Heart left ventricle (tissue), 13 donors: ENCODE data around the gene RNF182.

Source experiments
- POLR2A ChIP-seq, 2 donors: fragments of 450-650 bp; IDR thresholded peaks; one replicate each; pipeline ENCODE4 v1.6.1; 2017; ENCODE audit warnings: antibody characterized with exemption in 2 of 2, mild to moderate bottlenecking in 2 of 2, moderate library complexity in 2 of 2
- TF ChIP-seq, protein P1 (sequence below), 12 donors: fragments of 200-600 bp; sonication (generic) in 4 of 12; IDR thresholded peaks; one replicate each; pipeline versions ENCODE4 v1.5.0 to v1.8.0; 2018 to 2022; ENCODE audit warnings: antibody characterized with exemption in 12 of 12, mild to moderate bottlenecking in 5 of 12
- donor health status: ischemic (EF 13 %, LVEDD 7.1; RV severe dilation, severe dysfunction).
- donor health status: DM: no; HTN: yes; CAD: no.
- donor health status: DM: no; HTN: no; CAD: no.
- donor health status: ischemic (EF 25% LVEDD 6.9; RV normal size, moderate dysfunction).
- donor health status: ischemic (EF 25% LVEDD 5.7; RV mildly dilated, moderate dysfunction).
- donor health status: ischemic (EF 35%, LVEDD 5.7; RV mildly dilated, moderate dysfunction).
- donor health status: nonischemic (EF 11% LVEDD 7.7; RV severe dilation, severe dysfunction).
- donor health status: DM: yes; HTN: yes; CAD: no.
- donor health status: PGD.
- donor health status: ischemic (EF 29% LVEDD 5.4; RV normal size, mild dysfunction).
- donor health status: nonischemic (EF 23%, LVEDD 6.1; RV moderate dilation, normal function).

DNA sequence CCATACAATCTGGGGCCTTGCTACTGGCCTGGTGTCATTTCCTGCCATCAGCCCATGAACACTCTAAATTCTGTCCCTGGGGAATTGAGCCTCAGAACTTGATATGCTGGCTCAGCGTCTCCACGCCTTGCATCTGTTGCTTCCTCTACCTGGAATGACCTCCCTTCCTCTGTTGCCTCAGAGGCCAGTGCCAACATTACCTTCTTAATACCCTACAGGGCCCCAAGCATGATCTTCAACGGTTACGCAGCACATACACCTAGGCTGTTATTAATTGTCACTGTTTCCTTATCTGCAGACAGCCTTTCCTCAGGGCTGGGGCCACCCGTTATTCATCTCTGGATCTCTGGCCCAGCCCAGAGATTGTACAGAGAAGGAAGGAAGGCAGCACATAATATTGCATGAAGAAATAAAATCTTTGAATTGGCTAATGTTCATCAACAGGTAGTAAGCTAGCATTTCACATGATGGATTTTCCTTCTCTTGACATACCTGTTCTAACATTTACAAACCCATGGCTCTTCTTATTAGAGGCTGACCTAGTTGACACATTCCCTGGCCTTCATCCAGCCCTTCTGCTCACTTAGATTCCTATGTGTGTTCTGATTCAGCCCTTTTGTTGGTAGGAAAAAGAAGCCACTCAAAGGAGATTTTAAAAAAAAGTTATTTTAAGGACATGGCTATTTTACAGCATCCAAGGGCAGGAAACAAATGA lies 8.4 kb upstream of the RNF182 start:
- TF ChIP-seq POLR2A (IDR thresholded peaks at IDR 0.05): no peak
- TF ChIP-seq, protein P1, sequence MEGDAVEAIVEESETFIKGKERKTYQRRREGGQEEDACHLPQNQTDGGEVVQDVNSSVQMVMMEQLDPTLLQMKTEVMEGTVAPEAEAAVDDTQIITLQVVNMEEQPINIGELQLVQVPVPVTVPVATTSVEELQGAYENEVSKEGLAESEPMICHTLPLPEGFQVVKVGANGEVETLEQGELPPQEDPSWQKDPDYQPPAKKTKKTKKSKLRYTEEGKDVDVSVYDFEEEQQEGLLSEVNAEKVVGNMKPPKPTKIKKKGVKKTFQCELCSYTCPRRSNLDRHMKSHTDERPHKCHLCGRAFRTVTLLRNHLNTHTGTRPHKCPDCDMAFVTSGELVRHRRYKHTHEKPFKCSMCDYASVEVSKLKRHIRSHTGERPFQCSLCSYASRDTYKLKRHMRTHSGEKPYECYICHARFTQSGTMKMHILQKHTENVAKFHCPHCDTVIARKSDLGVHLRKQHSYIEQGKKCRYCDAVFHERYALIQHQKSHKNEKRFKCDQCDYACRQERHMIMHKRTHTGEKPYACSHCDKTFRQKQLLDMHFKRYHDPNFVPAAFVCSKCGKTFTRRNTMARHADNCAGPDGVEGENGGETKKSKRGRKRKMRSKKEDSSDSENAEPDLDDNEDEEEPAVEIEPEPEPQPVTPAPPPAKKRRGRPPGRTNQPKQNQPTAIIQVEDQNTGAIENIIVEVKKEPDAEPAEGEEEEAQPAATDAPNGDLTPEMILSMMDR (IDR thresholded peaks at IDR 0.05): no peak
